Neural cell (in vitro differentiated cells): ENCODE data around the gene P2RY6. TPM values are rescaled to one million over a fixed set of nuclear protein-coding genes. Genes with fewer than 3 reads are reported as not detected.

Experiments used
- H2AFZ ChIP-seq: fragments of 200-600, 300-800 bp; sonication (generic), shearing (Covaris generic); 2 replicates; pipeline ENCODE4 v1.6.0; 2014; ENCODE audit warnings: low read depth, mild to moderate bottlenecking, antibody characterized with exemption, low read length, moderate library complexity
- H3F3A ChIP-seq: fragments of 200-600 bp; shearing (Covaris generic); 2 replicates; pipeline ENCODE4 v1.6.1; 2016; ENCODE audit warnings: mild to moderate bottlenecking, moderate library complexity, mixed read lengths, antibody characterized with exemption, low read length; ENCODE audit not compliant: insufficient read depth, poor library complexity, severe bottlenecking
- H3K27ac ChIP-seq: fragments of 200-600, 300-800 bp; sonication (generic), shearing (Covaris generic); 2 replicates; pipeline ENCODE4 v1.5.1; 2014; ENCODE audit warnings: mild to moderate bottlenecking, low read length, moderate library complexity
- H3K27me3 ChIP-seq: fragments of 300-800, 200-600 bp; sonication (generic), shearing (Covaris generic); 2 replicates; pipeline ENCODE4 v1.6.0; 2014; ENCODE audit warnings: mild to moderate bottlenecking, low read depth, low read length, moderate library complexity; ENCODE audit not compliant: insufficient read depth
- H3K36me3 ChIP-seq: fragments of 300-800, 200-600 bp; sonication (generic), shearing (Covaris generic); 2 replicates; pipeline ENCODE4 v1.5.1; 2014; ENCODE audit warnings: mild to moderate bottlenecking, antibody characterized with exemption, low read length, moderate library complexity; ENCODE audit not compliant: insufficient read depth
- H3K4me2 ChIP-seq: fragments of 300-800, 200-600 bp; sonication (generic), shearing (Covaris generic); 2 replicates; pipeline ENCODE4 v1.6.0; 2014; ENCODE audit warnings: mild to moderate bottlenecking, low read length
- H3K4me3 ChIP-seq: fragments of 300-800, 200-600 bp; sonication (generic), shearing (Covaris generic); 2 replicates; pipeline ENCODE4 v1.5.1; 2014; ENCODE audit warnings: mild to moderate bottlenecking, low read length, moderate library complexity
- H3K79me2 ChIP-seq: fragments of 200-600 bp; shearing (Covaris generic); replicated peaks from 2 replicates; pipeline ENCODE4 v1.6.0; 2014; ENCODE audit warnings: mild to moderate bottlenecking, low read length, moderate library complexity; ENCODE audit not compliant: insufficient read depth
- H3K9ac ChIP-seq: fragments of 300-800, 200-600 bp; sonication (generic), shearing (Covaris generic); 2 replicates; pipeline ENCODE4 v1.6.1; 2016; ENCODE audit warnings: mild to moderate bottlenecking, low read length, mixed read lengths
- H3K9me2 ChIP-seq: fragments of 200-600 bp; shearing (Covaris generic); 2 replicates; pipeline ENCODE4 v1.6.1; 2016; ENCODE audit warnings: mild to moderate bottlenecking, low read length, mixed read lengths; ENCODE audit not compliant: insufficient read depth
- H3K9me3 ChIP-seq: fragments of 200-600, 300-800 bp; sonication (generic), shearing (Covaris generic); 2 replicates; pipeline ENCODE4 v1.6.1; 2016; ENCODE audit warnings: mild to moderate bottlenecking, mixed run types, low read length, moderate library complexity, mixed read lengths
- H4K20me1 ChIP-seq: fragments of 200-600 bp; shearing (Covaris generic); 2 replicates; pipeline ENCODE4 v1.6.1; 2016; ENCODE audit warnings: mild to moderate bottlenecking, mixed run types; ENCODE audit not compliant: insufficient read depth
- CTCF ChIP-seq: fragments of 450-650 bp; IDR thresholded peaks from 2 replicates; pipeline ENCODE4 v1.5.1; 2014; ENCODE audit warnings: antibody characterized with exemption, mild to moderate bottlenecking, moderate library complexity; ENCODE audit not compliant: poor library complexity, severe bottlenecking
- EP300 ChIP-seq: fragments of 450-650 bp; conservative IDR thresholded peaks from 2 replicates; pipeline ENCODE4 v1.6.1; 2014; ENCODE audit warnings: antibody characterized with exemption, mild to moderate bottlenecking, moderate library complexity; ENCODE audit not compliant: poor library complexity, severe bottlenecking
- EZH2 ChIP-seq: fragments of 200-600, 300-800 bp; shearing (Covaris generic), sonication (generic); IDR thresholded peaks from 2 replicates; pipeline ENCODE4 v1.6.1; 2014; ENCODE audit warnings: antibody characterized with exemption, low read length, borderline replicate concordance, mild to moderate bottlenecking; ENCODE audit not compliant: insufficient read depth, poor library complexity, severe bottlenecking
- MXI1 ChIP-seq: fragments of 450-650 bp; conservative IDR thresholded peaks from 2 replicates; pipeline ENCODE4 v1.6.1; 2014; ENCODE audit warnings: antibody characterized with exemption, mild to moderate bottlenecking; ENCODE audit not compliant: poor library complexity, severe bottlenecking
- POLR2AphosphoS5 ChIP-seq: IDR thresholded peaks from 2 replicates; pipeline ENCODE4 v1.6.1; 2012
- RAD21 ChIP-seq: fragments of 450-650 bp; conservative IDR thresholded peaks from 2 replicates; pipeline ENCODE4 v1.6.1; 2014; ENCODE audit warnings: antibody characterized with exemption, mild to moderate bottlenecking, moderate library complexity
- REST ChIP-seq: IDR thresholded peaks from 2 replicates; pipeline ENCODE4 v1.6.1; 2012; ENCODE audit warnings: borderline replicate concordance
- SMC3 ChIP-seq: fragments of 450-650 bp; conservative IDR thresholded peaks from 2 replicates; pipeline ENCODE4 v1.6.1; 2014; ENCODE audit warnings: antibody characterized with exemption, mild to moderate bottlenecking, moderate library complexity; ENCODE audit not compliant: poor library complexity
- TAF1 ChIP-seq: IDR thresholded peaks from 2 replicates; pipeline ENCODE4 v1.6.1; 2012; ENCODE audit warnings: low read depth
- polyA plus RNA-seq: library from polyadenylated mRNA; depleted of rRNA; stranded (reverse); fragments of >200 nt; gene quantifications from 2 replicates; pipeline ENCODE4 v1.2.3, GENCODE V29; 2014

Gene P2RY6
- polyA plus RNA-seq, 1 donor from 2014 or later = not detected

- Histone ChIP-seq H3K9me3 (no peaks in the 10 kb centered on the region), H3F3A (no peaks in the 10 kb centered on the region), H3K4me3 (no peak overlapping the region), H3K27ac (no peak overlapping the region), H3K9me2 (no peaks in the 10 kb centered on the region), H3K36me3 (no peaks in the 10 kb centered on the region), H3K27me3 (no peaks in the 10 kb centered on the region), H3K4me2 (no peak overlapping the region), H2AFZ (no peak overlapping the region), H3K79me2 (no peaks in the 10 kb centered on the region), H4K20me1 (no peaks in the 10 kb centered on the region), H3K9ac (no peak overlapping the region)
- TF ChIP-seq CTCF (no peak), EP300 (no peak)
Observed at GRCh38 chr11:73283276-73284000, 11.3 kb downstream of the P2RY6 start.

- no peaks in the 10 kb centered on the region for H3F3A ChIP-seq
Observed at GRCh38 chr11:73284106-73284505, 12.0 kb downstream of the P2RY6 start.

GRCh38 chr11:73285721-73286120 is 13.6 kb downstream of the P2RY6 start:
- Histone ChIP-seq H3K4me2 (no peak overlapping the region), H3K9me2 (no peaks in the 10 kb centered on the region), H3K9me3 (no peaks in the 10 kb centered on the region), H3K4me3 (no peak overlapping the region), H3K9ac (no peak overlapping the region), H3K27me3 (no peaks in the 10 kb centered on the region), H4K20me1 (no peaks in the 10 kb centered on the region), H3K36me3 (no peaks in the 10 kb centered on the region), H3K27ac (no peak overlapping the region), H3F3A (no peaks in the 10 kb centered on the region), H2AFZ (no peak overlapping the region), H3K79me2 (no peaks in the 10 kb centered on the region)
- TF ChIP-seq REST (no peak), MXI1 (no peak), EZH2 (no peak), CTCF (no peak), SMC3 (no peak), TAF1 (no peak), EP300 (no peak), POLR2AphosphoS5 (no peak), RAD21 (no peak)

More at GRCh38 chr11:73284106-73284505, 12.0 kb downstream of the P2RY6 start:
- Histone ChIP-seq H3K27me3 (no peaks in the 10 kb centered on the region), H3K4me2 (no peak overlapping the region), H3K27ac (no peak overlapping the region), H3K79me2 (no peaks in the 10 kb centered on the region), H3K9me3 (no peaks in the 10 kb centered on the region), H3K4me3 (no peak overlapping the region), H3K9ac (no peak overlapping the region), H2AFZ (no peak overlapping the region), H3K9me2 (no peaks in the 10 kb centered on the region), H3K36me3 (no peaks in the 10 kb centered on the region), H4K20me1 (no peaks in the 10 kb centered on the region)
- no peak for TF ChIP-seq RAD21
